ENCODE results near the gene OTOP1.
"Not testable (repeated sequence)": the region's sequence is repeated elsewhere in the genome, so short reads cannot be mapped to it uniquely, and the experiment has no call there.

Gene OTOP1

GRCh38 chr4:4228356-4228668, 1.6 kb upstream of the OTOP1 start:
- no peak for DNase-seq (ENCODE audit: low read depth, low spot score)

- no peak for DNase-seq (ENCODE audit: low read depth, low spot score)
Measured at GRCh38 chr4:4227510-4228355, 1.0 kb upstream of the OTOP1 start.

GRCh38 chr4:4225915-4226605, 669 bp downstream of the OTOP1 start:
- DNase-seq (ENCODE audit: low read depth, low spot score) = no peak

- no peak for DNase-seq (ENCODE audit: low read depth, low spot score)
Measured at GRCh38 chr4:4217113-4217512, 9.6 kb downstream of the OTOP1 start.

GRCh38 chr4:4216648-4217047, 10.1 kb downstream of the OTOP1 start:
- DNase-seq (ENCODE audit: low read depth, low spot score) = no peak

GRCh38 chr4:4213674-4214073, 13.1 kb downstream of the OTOP1 start:
- DNase-seq (ENCODE audit: low read depth, low spot score) = not testable (repeated sequence)

DNA sequence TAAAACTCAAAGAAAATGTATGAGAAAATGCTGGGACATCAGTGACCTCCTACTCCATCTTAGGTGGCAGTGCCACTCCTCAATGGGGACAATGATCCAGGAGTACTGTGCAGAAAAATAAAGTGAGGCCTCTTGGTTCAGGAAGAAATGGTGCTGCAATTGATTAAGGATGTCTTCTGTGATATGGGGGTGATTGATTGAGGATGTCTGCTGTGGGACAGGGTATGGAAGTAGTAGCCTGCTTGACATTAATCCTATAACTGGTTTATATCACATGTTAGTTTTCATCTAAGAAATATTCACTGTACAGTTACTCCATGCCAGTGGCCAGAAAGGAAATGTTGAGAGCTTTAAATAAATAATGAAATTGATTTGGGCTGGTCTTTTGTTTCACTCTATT, 20.5 kb downstream of the OTOP1 start:
- no peak for DNase-seq (ENCODE audit: low read depth, low spot score)

- no peak for DNase-seq (ENCODE audit: low read depth, low spot score)
Measured at GRCh38 chr4:4204401-4204745, 22.4 kb downstream of the OTOP1 start.

DNA sequence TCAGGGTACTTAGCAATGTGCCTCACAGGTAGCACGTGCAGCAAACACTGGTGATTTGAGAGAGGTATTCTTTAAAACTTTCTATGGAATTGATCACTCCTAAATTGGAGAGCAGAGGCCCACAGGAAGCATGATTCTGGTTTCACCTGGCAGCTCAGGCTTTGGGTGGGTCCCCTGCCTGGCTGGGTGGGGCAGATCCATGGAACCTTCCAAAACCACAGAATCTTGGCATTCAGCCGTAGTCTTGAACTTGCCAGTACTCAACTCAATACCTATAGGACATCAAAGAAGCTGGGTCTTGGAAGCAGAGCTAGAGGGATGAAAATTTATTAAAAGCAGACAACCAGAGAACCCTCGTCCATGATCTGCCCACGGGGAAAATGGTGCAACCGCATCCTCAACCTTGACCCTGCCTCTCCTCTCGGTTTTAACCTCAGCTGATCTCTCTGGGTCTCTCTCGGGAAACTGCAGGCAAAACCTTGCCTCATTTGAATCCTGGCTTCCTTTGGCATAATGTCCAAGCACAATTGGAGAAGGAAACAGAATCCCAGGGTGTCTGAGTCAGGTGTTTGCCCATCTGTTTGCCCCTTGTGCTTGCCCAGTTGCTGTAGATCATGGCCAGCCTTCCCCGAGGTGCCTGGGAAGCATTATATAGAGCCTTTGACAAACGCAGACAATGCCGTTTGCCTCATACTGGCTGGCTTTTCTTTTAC, 22.9 kb downstream of the OTOP1 start:
- DNase-seq (ENCODE audit: low read depth, low spot score) = no peak

GRCh38 chr4:4202510-4202909, 24.2 kb downstream of the OTOP1 start:
- DNase-seq (ENCODE audit: low read depth, low spot score) = no peak

DNA sequence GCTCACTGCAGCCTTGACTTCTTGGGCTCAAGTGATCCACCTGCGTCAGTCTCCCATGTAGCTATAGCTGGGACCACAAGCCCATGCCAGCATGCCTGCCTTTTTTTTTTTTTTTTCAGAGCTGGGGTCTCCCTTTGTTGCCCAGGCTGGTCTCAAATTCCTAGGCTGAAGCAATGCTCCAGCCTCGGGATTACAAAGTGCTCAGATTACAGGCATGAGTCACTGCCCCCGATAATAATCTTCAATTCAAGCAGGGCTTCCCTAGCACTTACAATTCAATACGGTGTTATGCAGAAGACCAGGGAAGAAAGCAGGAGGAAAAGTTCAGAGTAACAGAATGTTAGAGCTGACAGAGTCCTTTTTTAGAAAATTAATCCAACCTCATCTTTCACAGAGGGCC, 26.1 kb downstream of the OTOP1 start:
- DNase-seq (ENCODE audit: low read depth, low spot score) = no peak

DNA sequence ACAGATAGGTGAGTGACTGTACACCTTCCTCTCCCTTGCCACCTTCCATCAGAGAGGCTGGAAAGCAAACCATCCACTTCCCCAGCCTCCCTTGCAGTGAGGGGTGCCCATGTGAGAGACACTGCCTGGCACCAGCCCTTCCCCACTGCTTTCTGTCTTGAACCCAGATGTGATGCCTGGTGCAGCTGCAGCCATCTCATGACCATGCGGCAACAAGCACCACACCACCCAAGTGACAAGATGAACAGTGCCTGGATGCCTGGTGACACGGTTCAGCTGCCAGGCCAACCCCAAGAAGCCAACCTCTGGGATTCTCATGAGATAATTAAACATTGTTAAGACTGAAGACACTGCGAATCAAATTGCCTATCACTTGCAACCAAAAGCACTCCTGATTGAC, 31.4 kb downstream of the OTOP1 start:
- DNase-seq (ENCODE audit: low read depth, low spot score) = no peak

DNA sequence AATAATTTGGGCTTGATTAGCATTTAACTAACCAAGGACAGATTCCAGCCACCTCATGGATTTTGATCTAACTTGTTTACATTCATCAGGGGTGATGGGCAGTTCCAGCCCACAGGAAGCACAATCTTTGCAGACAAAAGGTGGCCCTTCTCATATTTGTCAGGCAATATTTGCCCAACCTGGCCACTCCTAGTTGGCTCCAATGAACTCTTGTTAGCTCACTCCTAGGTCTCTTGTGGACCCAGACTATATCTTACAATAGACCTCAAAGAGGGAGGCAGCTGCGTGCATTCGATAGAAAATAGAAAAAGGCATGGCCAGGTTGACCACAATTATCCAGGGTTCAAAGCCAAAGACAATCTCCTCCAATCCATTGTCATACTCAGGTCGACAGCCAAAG, 38.2 kb downstream of the OTOP1 start:
- DNase-seq (ENCODE audit: low read depth, low spot score) = not testable (repeated sequence)

DNA sequence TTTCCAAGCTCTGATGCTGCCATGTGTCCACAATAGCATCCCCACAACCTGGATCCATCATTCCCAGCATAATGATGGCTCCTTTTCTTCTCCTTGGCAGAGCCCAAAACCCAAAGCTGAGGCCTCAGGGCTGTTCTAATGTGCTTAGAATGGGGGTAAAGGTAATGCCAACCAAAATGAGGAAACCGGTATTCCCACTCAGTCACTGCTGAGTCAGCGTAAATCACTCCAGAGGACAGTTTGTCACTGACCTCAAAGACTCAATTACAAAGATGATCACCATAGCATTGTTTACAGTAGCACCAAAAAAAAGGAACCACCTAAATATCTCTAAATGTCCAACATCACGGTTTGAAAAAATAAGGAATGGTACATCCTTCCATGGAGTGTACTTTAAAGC, 41.2 kb downstream of the OTOP1 start:
- DNase-seq (ENCODE audit: low read depth, low spot score) = no peak

DNA sequence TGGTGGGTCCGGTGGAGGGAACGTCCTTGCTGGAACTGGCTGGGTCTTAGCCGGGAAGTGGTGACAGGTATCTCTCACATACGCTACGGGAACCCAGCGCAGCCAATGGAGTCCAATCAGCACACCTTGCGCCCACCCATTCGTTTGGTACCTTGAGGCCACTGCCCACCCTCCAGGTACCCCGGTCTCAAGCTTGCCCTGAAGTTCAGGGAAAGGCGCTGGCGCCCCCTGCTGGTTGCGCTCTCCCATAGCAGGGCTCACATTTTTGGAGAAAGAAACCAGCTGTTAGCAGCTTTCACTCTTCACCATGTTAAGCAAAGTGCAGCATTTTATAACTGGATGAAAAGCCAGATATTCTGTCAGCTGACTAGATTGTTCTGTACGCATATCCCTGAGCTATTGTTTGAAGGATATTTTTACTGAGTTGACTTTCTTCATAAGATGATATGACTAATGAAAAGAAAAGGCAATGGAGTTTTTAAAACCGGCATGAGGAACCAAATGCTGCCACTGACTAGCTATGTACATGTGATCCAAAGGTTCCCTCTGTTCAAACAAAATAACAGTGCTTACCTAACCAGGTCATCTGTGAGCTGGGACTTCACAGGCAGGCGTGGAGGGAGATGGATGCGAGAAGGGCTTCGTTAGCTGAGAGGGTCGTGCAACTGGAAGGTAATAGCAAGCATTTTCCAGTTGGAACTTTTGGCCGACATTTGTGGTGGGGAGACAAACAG, 43.7 kb downstream of the OTOP1 start:
- no peak for DNase-seq (ENCODE audit: low read depth, low spot score)

DNA sequence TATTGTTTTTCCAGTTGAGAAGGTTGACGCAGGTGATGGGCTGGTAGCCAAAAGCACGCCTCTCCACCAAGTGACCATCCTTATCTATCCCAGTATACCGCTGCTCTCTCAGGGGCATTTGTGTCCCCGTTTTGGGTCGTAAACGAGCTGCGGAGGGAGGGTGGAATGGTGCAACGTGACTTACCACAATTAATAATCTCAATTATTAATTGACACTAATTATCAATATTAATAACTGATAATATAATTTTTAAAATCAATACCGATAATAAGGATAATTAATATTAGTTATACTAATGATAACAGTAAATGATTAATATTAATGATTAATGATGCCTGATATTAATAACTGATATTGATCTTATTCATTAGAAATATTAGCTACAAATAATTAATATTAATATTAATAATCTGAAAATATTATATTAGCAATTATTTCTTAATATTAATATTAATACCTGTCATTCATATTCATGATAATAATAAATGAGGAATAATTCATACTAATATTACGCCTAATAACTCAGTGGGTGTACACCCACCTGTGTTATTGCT, 56.1 kb downstream of the OTOP1 start:
- no peak for DNase-seq (ENCODE audit: low read depth, low spot score)

GRCh38 chr4:4167981-4168780, 58.5 kb downstream of the OTOP1 start:
- not testable (repeated sequence) for DNase-seq (ENCODE audit: low read depth, low spot score)

DNA sequence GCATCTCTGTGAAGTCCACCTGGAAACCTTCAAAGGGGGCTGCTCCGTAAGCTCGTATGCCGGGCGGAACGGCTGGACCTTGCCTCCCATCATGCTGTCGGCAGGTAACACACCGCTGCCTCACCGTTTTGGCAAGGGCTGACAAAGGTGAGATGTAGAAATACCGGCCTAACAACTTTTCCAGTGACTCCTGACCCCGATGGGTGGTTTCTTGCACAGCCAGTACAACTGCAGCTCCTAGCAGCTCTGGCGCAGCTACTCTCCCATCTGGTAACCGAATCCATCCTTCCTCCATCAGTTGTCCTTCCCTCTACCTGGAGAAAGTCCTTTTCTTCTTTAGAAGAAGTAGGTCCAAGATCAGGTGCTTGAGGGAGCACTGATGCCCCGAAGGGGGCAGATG, 59.7 kb downstream of the OTOP1 start:
- DNase-seq (ENCODE audit: low read depth, low spot score) = not testable (repeated sequence)

DNA sequence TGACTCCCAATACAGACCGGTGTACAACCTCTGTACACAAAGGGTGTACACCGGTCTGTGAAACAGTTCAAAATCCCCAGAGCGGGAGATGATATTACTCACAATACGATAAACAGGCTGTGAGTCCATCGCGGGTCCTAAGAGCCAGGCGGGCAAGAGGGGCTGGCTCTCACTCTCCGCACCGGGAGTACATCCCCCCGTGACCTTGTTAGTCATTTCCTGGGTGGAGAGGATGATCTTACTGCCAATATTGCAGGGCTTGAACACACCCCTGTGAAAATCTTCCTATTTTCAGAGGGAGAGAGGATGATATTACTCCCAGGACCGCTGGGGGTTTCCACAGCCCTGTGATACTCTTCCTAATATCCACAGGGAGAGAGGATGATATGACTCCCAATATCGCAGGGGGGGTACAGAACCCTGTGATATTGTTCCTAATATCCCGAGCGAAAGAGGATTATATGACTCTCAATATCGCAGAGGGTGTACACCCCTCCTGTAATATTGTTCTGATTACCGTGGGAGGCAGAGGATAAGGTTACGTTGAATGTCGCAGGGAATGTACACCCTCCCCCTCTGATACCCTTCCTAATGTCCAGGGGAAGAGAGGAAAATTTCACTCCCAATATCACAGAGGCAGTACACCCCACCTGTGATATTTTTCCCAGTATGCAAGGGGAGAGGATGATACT, 60.9 kb downstream of the OTOP1 start:
- not testable (repeated sequence) for DNase-seq (ENCODE audit: low read depth, low spot score)

DNA sequence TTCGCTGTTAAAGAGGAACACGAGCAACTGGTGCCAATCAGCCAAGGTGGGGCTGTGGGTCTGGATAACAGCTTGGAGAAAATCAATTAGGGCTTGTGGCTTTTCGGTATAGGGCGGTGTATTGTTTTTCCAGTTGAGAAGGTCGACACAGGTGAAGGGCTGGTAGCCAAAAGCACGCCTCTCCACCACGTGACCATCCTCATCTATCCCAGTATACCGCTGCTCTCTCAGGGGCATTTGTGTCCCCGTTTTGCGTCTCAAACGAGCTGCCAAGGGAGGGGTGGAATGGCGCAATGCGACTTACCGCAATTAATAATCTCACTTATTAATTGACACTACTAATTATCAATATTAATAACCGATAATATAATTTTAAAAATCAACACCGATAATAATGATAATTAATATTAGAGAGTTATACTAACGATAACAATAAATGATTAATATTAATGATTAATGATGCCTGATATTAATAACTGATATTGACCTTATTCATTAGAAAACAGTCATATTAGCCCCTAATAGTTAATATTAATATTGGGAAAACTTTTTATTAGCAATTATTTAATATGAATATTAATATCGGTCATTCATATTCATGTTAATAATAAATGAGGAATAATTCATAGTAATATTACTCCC, 62.1 kb downstream of the OTOP1 start:
- DNase-seq (ENCODE audit: low read depth, low spot score) = not testable (repeated sequence)
